Measurements from ENCODE around the gene GHR.
"Not testable (repeated sequence)": the region's sequence is repeated elsewhere in the genome, so short reads cannot be mapped to it uniquely, and the experiment has no call there.

GHR gene

GRCh38 chr5:42720251-42720650, 297.0 kb downstream of the GHR start:
- Histone ChIP-seq H3K4me1 (ENCODE audit: control insufficient read depth in 2 of 2, insufficient read depth in 1 of 2, low read depth in 1 of 2, low read length in 2 of 2) (no peaks in the 10 kb centered on the region), H2AFZ (ENCODE audit: low read length) (no peak overlapping the region), H4K8ac (ENCODE audit: low read depth, low read length) (no peak overlapping the region), H3K23ac (ENCODE audit: low read depth, low read length, poor library complexity) (no peak overlapping the region), H3K36me3 (replicated peaks in 1 of 2; ENCODE audit: control insufficient read depth in 2 of 2, insufficient read depth in 2 of 2, low read length in 2 of 2) (no peaks in the 10 kb centered on the region), H2BK12ac (ENCODE audit: low read length) (no peak overlapping the region), H3K27me3 (ENCODE audit: control insufficient read depth in 3 of 3, insufficient read depth in 3 of 3, low read depth in 1 of 3, low read length in 3 of 3) (no peaks in the 10 kb centered on the region), H2BK5ac (ENCODE audit: low read length) (no peak overlapping the region), H3K79me1 (ENCODE audit: low read depth, low read length) (no peaks in the 10 kb centered on the region), H4K91ac (ENCODE audit: low read depth, low read length, poor library complexity) (no peak overlapping the region), H2AK5ac (ENCODE audit: low read depth, low read length) (no peak overlapping the region), H2BK120ac (ENCODE audit: low read depth, low read length) (no peak overlapping the region), H3K4me2 (ENCODE audit: insufficient read depth, low read length, poor library complexity, severe bottlenecking) (no peak overlapping the region), H3K4ac (ENCODE audit: low read length) (no peak overlapping the region), H3K4me3 (ENCODE audit: low read length in 2 of 2) (no peak overlapping the region), H3K9ac (ENCODE audit: low read depth, low read length, poor library complexity) (no peak overlapping the region), H3K14ac (ENCODE audit: low read length) (no peak overlapping the region), H2BK15ac (ENCODE audit: low read length) (no peak overlapping the region), H3K18ac (ENCODE audit: low read length) (no peak overlapping the region), H3K27ac (replicated peaks; ENCODE audit: low read length) (no peak overlapping the region), H3K9me3 (replicated peaks in 1 of 2; ENCODE audit: control insufficient read depth in 2 of 2, insufficient read depth in 1 of 2, low read depth in 1 of 2, low read length in 2 of 2) (no peaks in the 10 kb centered on the region)
- WGBS, 2 donors (ENCODE audit: extremely low coverage in 2 of 2, insufficient read length in 2 of 2, insufficient replicate concordance in 1 of 2) = no CpG with 5 or more reads among the region's 6 CpGs
- no peak for DNase-seq (ENCODE audit: low spot score)

- no peaks in the 10 kb centered on the region for H3K36me3 ChIP-seq (replicated peaks in 1 of 2; ENCODE audit: control insufficient read depth in 2 of 2, insufficient read depth in 2 of 2, low read length in 2 of 2)
- no peaks in the 10 kb centered on the region for H3K27me3 ChIP-seq (ENCODE audit: control insufficient read depth in 3 of 3, insufficient read depth in 3 of 3, low read depth in 1 of 3, low read length in 3 of 3)
- no peak overlapping the region for H2AFZ ChIP-seq (ENCODE audit: low read length)
- H4K8ac ChIP-seq (ENCODE audit: low read depth, low read length) = no peak overlapping the region
- H4K91ac ChIP-seq (ENCODE audit: low read depth, low read length, poor library complexity) = no peak overlapping the region
- DNase-seq (ENCODE audit: low spot score) = no peak
- no peak overlapping the region for H2BK12ac ChIP-seq (ENCODE audit: low read length)
- H3K4me2 ChIP-seq (ENCODE audit: insufficient read depth, low read length, poor library complexity, severe bottlenecking) = no peak overlapping the region
- no peak overlapping the region for H3K18ac ChIP-seq (ENCODE audit: low read length)
- H3K4me3 ChIP-seq (ENCODE audit: low read length in 2 of 2) = no peak overlapping the region
- H3K4ac ChIP-seq (ENCODE audit: low read length) = no peak overlapping the region
- H2BK120ac ChIP-seq (ENCODE audit: low read depth, low read length) = no peak overlapping the region
- no peak overlapping the region for H2BK15ac ChIP-seq (ENCODE audit: low read length)
- no peak overlapping the region for H3K23ac ChIP-seq (ENCODE audit: low read depth, low read length, poor library complexity)
- H2AK5ac ChIP-seq (ENCODE audit: low read depth, low read length) = no peak overlapping the region
- H3K9ac ChIP-seq (ENCODE audit: low read depth, low read length, poor library complexity) = no peak overlapping the region
- no peaks in the 10 kb centered on the region for H3K9me3 ChIP-seq (replicated peaks in 1 of 2; ENCODE audit: control insufficient read depth in 2 of 2, insufficient read depth in 1 of 2, low read depth in 1 of 2, low read length in 2 of 2)
- no peaks in the 10 kb centered on the region for H3K4me1 ChIP-seq (ENCODE audit: control insufficient read depth in 2 of 2, insufficient read depth in 1 of 2, low read depth in 1 of 2, low read length in 2 of 2)
- H2BK5ac ChIP-seq (ENCODE audit: low read length) = no peak overlapping the region
- H3K14ac ChIP-seq (ENCODE audit: low read length) = no peak overlapping the region
- H3K79me1 ChIP-seq (ENCODE audit: low read depth, low read length) = no peaks in the 10 kb centered on the region
- H3K27ac ChIP-seq (replicated peaks; ENCODE audit: low read length) = no peak overlapping the region
Observed at GRCh38 chr5:42721484-42721883, 298.2 kb downstream of the GHR start.

- not testable (repeated sequence) for H2AFZ ChIP-seq (ENCODE audit: low read length); H3K79me1 ChIP-seq (ENCODE audit: low read depth, low read length); H4K91ac ChIP-seq (ENCODE audit: low read depth, low read length, poor library complexity); H3K4ac ChIP-seq (ENCODE audit: low read length); H2BK15ac ChIP-seq (ENCODE audit: low read length); H3K27me3 ChIP-seq (ENCODE audit: control insufficient read depth in 3 of 3, insufficient read depth in 3 of 3, low read depth in 1 of 3, low read length in 3 of 3); H3K14ac ChIP-seq (ENCODE audit: low read length); H3K36me3 ChIP-seq (replicated peaks in 1 of 2; ENCODE audit: control insufficient read depth in 2 of 2, insufficient read depth in 2 of 2, low read length in 2 of 2); H3K27ac ChIP-seq (replicated peaks; ENCODE audit: low read length); H3K4me3 ChIP-seq (ENCODE audit: low read length in 2 of 2); DNase-seq (ENCODE audit: low spot score); H3K4me2 ChIP-seq (ENCODE audit: insufficient read depth, low read length, poor library complexity, severe bottlenecking); H2BK120ac ChIP-seq (ENCODE audit: low read depth, low read length); H2BK12ac ChIP-seq (ENCODE audit: low read length); H4K8ac ChIP-seq (ENCODE audit: low read depth, low read length); H3K4me1 ChIP-seq (ENCODE audit: control insufficient read depth in 2 of 2, insufficient read depth in 1 of 2, low read depth in 1 of 2, low read length in 2 of 2); H2BK5ac ChIP-seq (ENCODE audit: low read length); H3K9me3 ChIP-seq (replicated peaks in 1 of 2; ENCODE audit: control insufficient read depth in 2 of 2, insufficient read depth in 1 of 2, low read depth in 1 of 2, low read length in 2 of 2); H3K18ac ChIP-seq (ENCODE audit: low read length); H3K9ac ChIP-seq (ENCODE audit: low read depth, low read length, poor library complexity); H2AK5ac ChIP-seq (ENCODE audit: low read depth, low read length); H3K23ac ChIP-seq (ENCODE audit: low read depth, low read length, poor library complexity)
- no CpG with 5 or more reads among the region's 24 CpGs for WGBS, 2 donors (ENCODE audit: extremely low coverage in 2 of 2, insufficient read length in 2 of 2, insufficient replicate concordance in 1 of 2)
Observed at GRCh38 chr5:42734531-42735058, 311.4 kb downstream of the GHR start.

- no CpG with 5 or more reads among the region's 1 CpG for WGBS, 2 donors (ENCODE audit: extremely low coverage in 2 of 2, insufficient read length in 2 of 2, insufficient replicate concordance in 1 of 2)
- Histone ChIP-seq H3K79me1 (ENCODE audit: low read depth, low read length) (no peaks in the 10 kb centered on the region), H4K91ac (ENCODE audit: low read depth, low read length, poor library complexity) (no peak overlapping the region), H2AFZ (ENCODE audit: low read length) (no peak overlapping the region), H3K4me2 (ENCODE audit: insufficient read depth, low read length, poor library complexity, severe bottlenecking) (no peak overlapping the region), H3K27ac (replicated peaks; ENCODE audit: low read length) (no peak overlapping the region), H3K9me3 (replicated peaks in 1 of 2; ENCODE audit: control insufficient read depth in 2 of 2, insufficient read depth in 1 of 2, low read depth in 1 of 2, low read length in 2 of 2) (no peaks in the 10 kb centered on the region), H2BK15ac (ENCODE audit: low read length) (no peak overlapping the region), H2BK5ac (ENCODE audit: low read length) (no peak overlapping the region), H3K4ac (ENCODE audit: low read length) (no peak overlapping the region), H3K4me3 (ENCODE audit: low read length in 2 of 2) (no peak overlapping the region), H3K36me3 (replicated peaks in 1 of 2; ENCODE audit: control insufficient read depth in 2 of 2, insufficient read depth in 2 of 2, low read length in 2 of 2) (no peaks in the 10 kb centered on the region), H2BK120ac (ENCODE audit: low read depth, low read length) (no peak overlapping the region), H4K8ac (ENCODE audit: low read depth, low read length) (no peak overlapping the region), H2BK12ac (ENCODE audit: low read length) (no peak overlapping the region), H3K23ac (ENCODE audit: low read depth, low read length, poor library complexity) (no peak overlapping the region), H3K18ac (ENCODE audit: low read length) (no peak overlapping the region), H3K27me3 (ENCODE audit: control insufficient read depth in 3 of 3, insufficient read depth in 3 of 3, low read depth in 1 of 3, low read length in 3 of 3) (no peaks in the 10 kb centered on the region), H3K9ac (ENCODE audit: low read depth, low read length, poor library complexity) (no peak overlapping the region), H3K4me1 (ENCODE audit: control insufficient read depth in 2 of 2, insufficient read depth in 1 of 2, low read depth in 1 of 2, low read length in 2 of 2) (no peaks in the 10 kb centered on the region), H2AK5ac (ENCODE audit: low read depth, low read length) (no peak overlapping the region), H3K14ac (ENCODE audit: low read length) (no peak overlapping the region)
- no peak for DNase-seq (ENCODE audit: low spot score)
Observed at GRCh38 chr5:42740920-42741319, 317.7 kb downstream of the GHR start.
